HG02884 (cell line): ENCODE measurements around the gene RGS2.

Experiments used
- ATAC-seq: cut with Tn5 transposase; IDR thresholded peaks from one replicate; pipeline ENCODE4 v1.9.1; 2021; ENCODE audit warnings: mild to moderate bottlenecking, moderate library complexity; ENCODE audit not compliant: unreplicated experiment

RGS2 gene

DNA sequence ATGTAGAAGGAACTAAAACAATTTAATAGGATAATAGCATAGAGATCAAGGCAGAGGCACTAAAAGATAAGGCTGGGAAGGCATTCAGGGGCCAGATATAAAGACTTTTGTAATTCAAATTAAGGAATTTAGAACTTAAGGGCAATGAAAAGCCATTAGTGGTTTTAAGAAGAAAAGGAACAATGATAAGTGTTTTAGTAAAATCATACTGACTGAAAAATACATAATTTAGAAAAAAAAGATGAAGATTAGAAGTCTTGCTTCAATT is 14.1 kb upstream of the RGS2 start:
- ATAC-seq: no peak

DNA sequence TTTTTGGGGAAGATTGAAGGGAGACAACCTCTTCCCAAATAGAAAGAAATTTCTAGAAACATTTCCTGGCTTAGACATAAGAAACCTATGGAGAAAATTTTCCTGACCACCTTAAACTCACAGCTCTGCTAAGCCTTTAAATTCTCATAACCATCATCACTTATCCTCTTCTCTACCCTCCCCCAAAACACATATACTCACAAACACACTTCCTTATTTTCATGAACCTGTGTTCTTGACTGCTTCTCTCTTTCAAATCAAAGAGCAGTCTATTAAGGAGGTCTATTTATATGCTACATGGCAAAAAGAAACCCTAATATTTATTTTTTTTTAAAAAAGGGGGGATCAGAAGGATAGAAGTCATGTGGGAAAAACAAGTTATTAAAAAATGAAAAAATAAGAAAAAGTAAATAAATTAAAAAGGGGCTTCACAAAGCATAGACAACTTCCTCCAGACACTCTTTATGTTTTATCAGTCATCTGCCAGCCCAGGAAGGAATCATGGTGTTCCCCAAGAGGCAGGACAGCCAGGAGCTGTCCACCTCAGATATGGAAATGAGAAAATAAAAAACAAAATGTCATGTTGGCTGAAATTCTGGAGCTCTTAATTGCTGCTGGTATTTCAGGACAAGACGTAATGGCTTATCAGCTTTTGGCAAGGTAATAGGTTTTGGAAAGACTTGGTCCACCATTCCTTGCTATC is 12.8 kb upstream of the RGS2 start:
- ATAC-seq: no peak

DNA sequence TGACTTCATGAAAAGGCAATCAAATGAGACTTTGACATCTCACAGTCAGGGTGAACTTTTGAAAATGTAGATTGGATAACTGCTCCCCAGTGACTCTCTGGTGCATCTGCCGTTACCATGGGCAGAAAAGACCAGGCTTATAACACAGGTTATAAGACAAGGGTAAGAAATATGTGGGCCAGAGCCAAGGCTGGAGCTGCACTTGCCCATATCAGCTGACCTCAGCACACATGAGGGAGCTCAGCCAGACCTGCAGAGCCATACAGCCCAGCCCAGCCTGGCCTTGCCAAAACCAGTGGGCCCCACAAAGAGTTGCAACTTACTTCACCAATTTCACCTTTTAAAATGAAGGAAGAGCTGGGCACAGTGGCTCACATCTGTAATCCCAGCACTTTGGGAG is 11.7 kb upstream of the RGS2 start:
- ATAC-seq: no peak

DNA sequence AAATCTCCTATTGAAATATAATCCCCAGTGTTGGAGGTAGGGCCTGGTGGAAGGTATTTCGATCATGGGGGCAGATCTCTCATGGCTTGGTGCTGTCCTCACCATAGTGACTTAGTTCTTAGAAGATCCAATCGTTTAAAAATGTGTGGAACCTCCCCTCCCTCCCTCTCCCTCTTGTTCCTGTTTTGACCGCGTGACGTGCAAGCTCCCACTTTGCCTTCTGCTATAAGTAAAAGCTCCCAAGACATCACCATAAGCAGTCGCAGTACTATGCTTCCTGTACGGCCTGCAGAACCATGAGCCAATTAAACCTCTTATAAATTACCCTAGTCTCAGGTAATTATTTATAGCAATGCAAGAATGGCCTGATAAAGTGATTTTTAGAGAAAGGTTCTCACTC is 10.9 kb upstream of the RGS2 start:
- ATAC-seq: no peak

DNA sequence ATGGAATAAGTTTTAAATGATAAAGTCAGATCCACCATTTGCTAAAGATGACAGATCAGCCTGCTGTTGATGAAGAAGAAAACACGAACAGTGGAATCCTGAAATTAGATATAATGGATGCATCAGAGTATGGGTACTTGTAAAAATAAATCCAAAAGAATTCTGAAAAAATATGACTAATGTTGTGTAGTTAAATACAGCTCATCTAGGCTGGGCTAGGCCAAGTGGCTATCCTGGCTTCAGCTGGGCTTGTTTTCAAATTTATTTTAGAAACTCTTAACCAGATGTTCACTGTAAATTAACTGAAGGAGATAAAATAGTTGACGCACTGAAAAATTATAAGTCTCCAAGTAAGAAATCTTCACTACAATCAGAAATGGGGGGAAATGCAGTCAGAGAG is 7.4 kb upstream of the RGS2 start:
- ATAC-seq: no peak

GRCh38 chr1:192802406-192802805 is 6.4 kb upstream of the RGS2 start:
- ATAC-seq: no peak

GRCh38 chr1:192803501-192803900 is 5.3 kb upstream of the RGS2 start:
- no peak for ATAC-seq

DNA sequence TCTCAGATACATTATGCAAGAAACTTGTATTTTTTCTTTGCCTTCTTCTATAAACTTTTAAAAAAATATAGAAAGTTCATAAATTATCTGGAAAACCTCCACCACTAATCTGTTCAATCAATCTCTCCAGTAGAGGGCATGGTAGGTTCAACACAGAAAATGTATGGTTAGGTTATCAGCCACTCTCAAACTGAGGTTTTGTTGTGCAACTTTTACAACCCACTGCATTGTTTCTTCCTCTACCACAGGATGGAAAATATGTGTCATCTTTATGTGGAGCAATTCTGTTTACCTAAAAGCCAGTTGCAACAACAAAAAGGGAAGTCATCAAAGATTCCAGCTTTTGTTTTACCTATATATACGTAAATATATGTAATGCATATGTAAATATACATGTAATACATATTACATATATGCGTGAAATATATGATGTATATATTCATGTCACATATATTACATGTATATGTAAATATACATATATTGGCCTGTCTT is 3.0 kb upstream of the RGS2 start:
- peak; percentile 31 for ATAC-seq

DNA sequence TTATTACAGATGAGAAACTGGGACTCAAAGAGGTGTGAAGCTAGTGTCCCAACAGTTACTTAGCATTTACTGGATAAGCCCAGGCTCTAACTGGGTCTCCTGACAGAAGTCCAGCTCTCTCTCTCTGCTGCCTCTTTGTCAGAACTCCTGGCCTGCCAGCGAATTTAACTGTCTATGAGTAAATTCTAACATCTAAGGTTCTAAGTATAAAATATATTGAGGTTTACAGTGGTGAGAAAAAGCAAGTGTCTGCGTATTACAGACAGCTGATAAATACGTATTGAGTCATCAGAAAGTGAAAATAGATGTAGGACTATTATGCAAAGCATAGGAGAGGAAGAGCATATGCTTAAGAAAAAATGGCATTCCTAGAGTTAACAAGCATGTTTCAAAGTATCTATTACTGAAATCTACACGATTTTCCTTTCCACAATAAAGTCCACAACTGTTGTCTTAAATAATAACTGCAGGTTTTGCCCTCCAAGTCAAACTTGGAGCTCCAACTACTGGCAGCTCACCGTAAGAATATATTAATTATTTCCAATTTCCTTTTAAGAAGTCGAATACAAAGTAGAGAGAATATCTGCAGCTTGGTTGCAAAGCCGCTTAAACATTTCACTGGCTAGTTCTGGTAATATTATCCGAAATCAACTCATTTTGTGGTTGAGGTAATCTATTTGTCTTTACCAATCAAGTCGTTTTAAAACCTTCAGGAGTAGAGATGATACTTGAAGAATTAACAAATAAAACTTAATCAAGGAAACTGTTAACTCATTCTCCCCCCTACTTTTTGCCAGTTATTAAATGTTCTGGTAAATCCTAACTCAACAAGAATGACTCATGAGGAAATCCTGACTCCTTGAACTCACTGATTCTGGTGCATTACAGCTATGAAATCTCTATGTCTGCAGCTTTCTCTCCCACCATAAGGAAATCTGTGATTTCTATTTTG is 1.4 kb upstream of the RGS2 start:
- peak; percentile 37 for ATAC-seq

GRCh38 chr1:192808163-192808517 is 699 bp upstream of the RGS2 start:
- ATAC-seq: no peak

DNA sequence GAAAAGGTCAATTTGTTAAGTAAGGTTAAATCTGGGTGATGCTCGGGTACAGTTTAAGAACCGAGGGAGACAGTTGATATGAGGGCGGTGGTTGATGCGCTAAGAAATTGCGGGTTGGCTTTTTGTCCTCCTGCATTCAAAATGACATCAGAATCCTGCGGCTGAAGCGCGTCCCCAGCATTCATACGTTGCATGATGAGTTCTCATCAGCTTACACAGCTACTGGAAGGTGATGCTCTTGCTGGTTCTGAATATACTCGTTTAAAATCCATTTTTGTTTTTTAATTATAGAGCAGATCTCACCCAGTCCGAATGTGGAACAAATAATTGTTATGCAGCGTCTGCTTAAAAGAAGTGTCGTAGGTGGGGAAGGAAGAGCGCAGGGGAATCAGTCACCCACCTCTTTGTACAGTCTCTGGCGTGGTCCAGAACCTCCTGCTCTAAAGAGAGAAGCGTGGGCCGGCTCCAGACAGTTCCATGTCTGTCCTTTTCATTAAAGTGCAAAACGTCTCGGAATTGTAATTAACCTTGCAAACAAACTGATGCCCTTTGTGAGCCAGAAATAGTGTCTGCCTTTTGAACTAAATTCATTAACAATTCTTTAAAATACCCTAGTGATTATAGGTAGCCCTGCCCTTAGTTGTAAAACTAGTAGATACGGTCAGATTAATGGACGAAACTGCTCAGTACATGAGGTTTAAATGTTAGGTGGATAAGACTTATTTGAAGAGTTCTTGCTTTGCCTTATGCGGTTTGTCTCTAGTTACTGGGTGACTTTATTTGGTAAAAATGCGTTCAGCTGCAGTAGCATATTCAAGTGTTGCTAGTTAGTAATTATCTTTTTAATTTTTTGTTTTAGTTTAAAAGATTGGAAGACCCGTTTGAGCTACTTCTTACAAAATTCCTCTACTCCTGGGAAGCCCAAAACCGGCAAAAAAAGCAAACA is 741 bp downstream of the RGS2 start:
- no peak for ATAC-seq

- ATAC-seq: peak; percentile 20
These were observed 1.5 kb downstream of the RGS2 start for GRCh38 chr1:192810253-192810880.

DNA sequence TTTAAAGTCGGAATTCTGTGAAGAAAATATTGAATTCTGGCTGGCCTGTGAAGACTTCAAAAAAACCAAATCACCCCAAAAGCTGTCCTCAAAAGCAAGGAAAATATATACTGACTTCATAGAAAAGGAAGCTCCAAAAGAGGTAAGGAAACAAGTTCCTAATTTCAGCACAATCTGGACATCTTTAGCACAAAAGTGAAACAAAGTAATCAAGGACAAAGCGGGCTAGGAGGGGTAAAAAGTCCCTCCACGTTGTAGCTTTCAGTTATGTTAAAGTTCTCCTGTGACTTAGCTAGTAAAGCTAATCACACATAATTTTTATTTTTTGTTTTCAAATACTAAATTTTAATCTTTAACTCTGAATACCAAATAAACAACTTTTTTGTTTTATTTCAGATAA is 2.2 kb downstream of the RGS2 start:
- no peak for ATAC-seq

DNA sequence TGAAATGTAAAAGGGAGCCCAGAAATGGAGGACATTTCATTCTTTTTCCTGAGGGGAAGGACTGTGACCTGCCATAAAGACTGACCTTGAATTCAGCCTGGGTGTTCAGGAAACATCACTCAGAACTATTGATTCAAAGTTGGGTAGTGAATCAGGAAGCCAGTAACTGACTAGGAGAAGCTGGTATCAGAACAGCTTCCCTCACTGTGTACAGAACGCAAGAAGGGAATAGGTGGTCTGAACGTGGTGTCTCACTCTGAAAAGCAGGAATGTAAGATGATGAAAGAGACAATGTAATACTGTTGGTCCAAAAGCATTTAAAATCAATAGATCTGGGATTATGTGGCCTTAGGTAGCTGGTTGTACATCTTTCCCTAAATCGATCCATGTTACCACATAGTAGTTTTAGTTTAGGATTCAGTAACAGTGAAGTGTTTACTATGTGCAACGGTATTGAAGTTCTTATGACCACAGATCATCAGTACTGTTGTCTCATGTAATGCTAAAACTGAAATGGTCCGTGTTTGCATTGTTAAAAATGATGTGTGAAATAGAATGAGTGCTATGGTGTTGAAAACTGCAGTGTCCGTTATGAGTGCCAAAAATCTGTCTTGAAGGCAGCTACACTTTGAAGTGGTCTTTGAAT is 2.9 kb downstream of the RGS2 start:
- ATAC-seq: no peak

- no peak for ATAC-seq
These were observed 3.8 kb downstream of the RGS2 start for GRCh38 chr1:192812420-192813209.

GRCh38 chr1:192814805-192815204 is 6.0 kb downstream of the RGS2 start:
- ATAC-seq: no peak

DNA sequence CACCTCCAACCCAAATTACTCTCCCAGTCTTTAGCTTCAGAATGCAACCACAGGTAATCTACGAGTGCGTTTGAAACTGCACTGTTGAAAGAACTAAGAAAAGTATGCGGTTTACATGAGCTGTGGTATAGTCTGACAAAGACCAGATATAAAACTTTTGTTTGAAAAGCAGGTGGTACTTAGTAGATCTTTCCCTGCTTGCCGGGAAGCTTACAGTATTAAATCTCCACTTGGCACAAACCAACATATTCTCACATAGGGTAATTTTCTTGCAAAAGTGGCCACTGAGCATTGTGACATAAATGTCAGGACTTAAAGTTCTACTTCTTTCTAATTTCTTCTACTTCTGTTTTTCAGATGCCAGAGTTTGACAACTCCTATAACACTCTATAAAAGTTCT is 8.4 kb downstream of the RGS2 start:
- no peak for ATAC-seq

- no peak for ATAC-seq
These were observed 12.5 kb downstream of the RGS2 start for GRCh38 chr1:192821296-192821695.

- ATAC-seq: no peak
These were observed 15.7 kb downstream of the RGS2 start for GRCh38 chr1:192824511-192824910.
